ENCODE data around the gene OR8B3. TPM values are rescaled to one million over a fixed set of nuclear protein-coding genes. Genes with fewer than 3 reads are reported as not detected.

The OR8B3 gene
- total RNA-seq, 1 experiment from 2014 or later = not detected

- DNase-seq (ENCODE audit: low spot score) (no peak), ATAC-seq (no peak)
- no peak overlapping the region for H3K27ac Mint-ChIP-seq
- peaks cover 7% of the 10 kb centered on the region for H3K9me3 Mint-ChIP-seq
- 0 out of 2 replicates have a peak, but pooled peaks cover 3% of the 10 kb centered on the region for H3K36me3 Mint-ChIP-seq
- POLR2A ChIA-PET = no interaction called here
- H3K27me3 Mint-ChIP-seq (ENCODE audit: low read depth) = no peaks in the 10 kb centered on the region
- no peaks in the 10 kb centered on the region for H3K4me1 Mint-ChIP-seq
- TF ChIP-seq STAT6 (CRISPR knock-in tag; conservative IDR thresholded peaks at IDR 0.05; ENCODE audit: low read depth) = no peak
- TF ChIP-seq, protein P1, sequence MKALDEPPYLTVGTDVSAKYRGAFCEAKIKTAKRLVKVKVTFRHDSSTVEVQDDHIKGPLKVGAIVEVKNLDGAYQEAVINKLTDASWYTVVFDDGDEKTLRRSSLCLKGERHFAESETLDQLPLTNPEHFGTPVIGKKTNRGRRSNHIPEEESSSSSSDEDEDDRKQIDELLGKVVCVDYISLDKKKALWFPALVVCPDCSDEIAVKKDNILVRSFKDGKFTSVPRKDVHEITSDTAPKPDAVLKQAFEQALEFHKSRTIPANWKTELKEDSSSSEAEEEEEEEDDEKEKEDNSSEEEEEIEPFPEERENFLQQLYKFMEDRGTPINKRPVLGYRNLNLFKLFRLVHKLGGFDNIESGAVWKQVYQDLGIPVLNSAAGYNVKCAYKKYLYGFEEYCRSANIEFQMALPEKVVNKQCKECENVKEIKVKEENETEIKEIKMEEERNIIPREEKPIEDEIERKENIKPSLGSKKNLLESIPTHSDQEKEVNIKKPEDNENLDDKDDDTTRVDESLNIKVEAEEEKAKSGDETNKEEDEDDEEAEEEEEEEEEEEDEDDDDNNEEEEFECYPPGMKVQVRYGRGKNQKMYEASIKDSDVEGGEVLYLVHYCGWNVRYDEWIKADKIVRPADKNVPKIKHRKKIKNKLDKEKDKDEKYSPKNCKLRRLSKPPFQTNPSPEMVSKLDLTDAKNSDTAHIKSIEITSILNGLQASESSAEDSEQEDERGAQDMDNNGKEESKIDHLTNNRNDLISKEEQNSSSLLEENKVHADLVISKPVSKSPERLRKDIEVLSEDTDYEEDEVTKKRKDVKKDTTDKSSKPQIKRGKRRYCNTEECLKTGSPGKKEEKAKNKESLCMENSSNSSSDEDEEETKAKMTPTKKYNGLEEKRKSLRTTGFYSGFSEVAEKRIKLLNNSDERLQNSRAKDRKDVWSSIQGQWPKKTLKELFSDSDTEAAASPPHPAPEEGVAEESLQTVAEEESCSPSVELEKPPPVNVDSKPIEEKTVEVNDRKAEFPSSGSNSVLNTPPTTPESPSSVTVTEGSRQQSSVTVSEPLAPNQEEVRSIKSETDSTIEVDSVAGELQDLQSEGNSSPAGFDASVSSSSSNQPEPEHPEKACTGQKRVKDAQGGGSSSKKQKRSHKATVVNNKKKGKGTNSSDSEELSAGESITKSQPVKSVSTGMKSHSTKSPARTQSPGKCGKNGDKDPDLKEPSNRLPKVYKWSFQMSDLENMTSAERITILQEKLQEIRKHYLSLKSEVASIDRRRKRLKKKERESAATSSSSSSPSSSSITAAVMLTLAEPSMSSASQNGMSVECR (CRISPR knock-in tag; IDR thresholded peaks at IDR 0.05; ENCODE audit: borderline replicate concordance) = no peak
- TF ChIP-seq SMAD4 (CRISPR knock-in tag; IDR thresholded peaks at IDR 0.05) = no peak
- no peak for TF ChIP-seq IRF1 (CRISPR knock-in tag; IDR thresholded peaks at IDR 0.05)
- TF ChIP-seq, protein P2, sequence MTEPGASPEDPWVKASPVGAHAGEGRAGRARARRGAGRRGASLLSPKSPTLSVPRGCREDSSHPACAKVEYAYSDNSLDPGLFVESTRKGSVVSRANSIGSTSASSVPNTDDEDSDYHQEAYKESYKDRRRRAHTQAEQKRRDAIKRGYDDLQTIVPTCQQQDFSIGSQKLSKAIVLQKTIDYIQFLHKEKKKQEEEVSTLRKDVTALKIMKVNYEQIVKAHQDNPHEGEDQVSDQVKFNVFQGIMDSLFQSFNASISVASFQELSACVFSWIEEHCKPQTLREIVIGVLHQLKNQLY (CRISPR knock-in tag; IDR thresholded peaks at IDR 0.05) = no peak
- H3K4me3 Mint-ChIP-seq = no peak overlapping the region
- CTCF ChIA-PET = no interaction called here
These were observed 22.5 kb downstream of the OR8B3 start for GRCh38 chr11:124376280-124376679.

- DNase-seq (ENCODE audit: low spot score) (no peak), ATAC-seq (no peak)
- Mint-ChIP-seq H3K4me1 (no peaks in the 10 kb centered on the region), H3K9me3 (no peaks in the 10 kb centered on the region), H3K4me3 (no peak overlapping the region), H3K27ac (no peak overlapping the region), H3K27me3 (ENCODE audit: low read depth) (peaks cover 3% of the 10 kb centered on the region; the same call in 1 of the 2 replicates), H3K36me3 (no peaks in the 10 kb centered on the region)
- TF ChIP-seq RELA (CRISPR knock-in tag; IDR thresholded peaks at IDR 0.05; ENCODE audit: borderline replicate concordance) (no peak), SOX15 (CRISPR knock-in tag; IDR thresholded peaks at IDR 0.05) (no peak), CBFB (CRISPR knock-in tag; IDR thresholded peaks at IDR 0.05; ENCODE audit: low read depth) (no peak), AFF4 (CRISPR knock-in tag; IDR thresholded peaks at IDR 0.05; ENCODE audit: borderline replicate concordance) (no peak), HMGA2 (CRISPR knock-in tag; IDR thresholded peaks at IDR 0.05) (no peak), TCF7 (CRISPR knock-in tag; IDR thresholded peaks at IDR 0.05; ENCODE audit: low read depth) (no peak)
- CTCF ChIA-PET = no interaction called here
- POLR2A ChIA-PET = no interaction called here
These were observed 39.3 kb downstream of the OR8B3 start for GRCh38 chr11:124359566-124359965.
